HG03439 (cell line): ENCODE measurements around the gene OMG.
"Not testable (repeated sequence)": the region's sequence is repeated elsewhere in the genome, so short reads cannot be mapped to it uniquely, and the experiment has no call there.

ENCODE experiments used
- ATAC-seq: cut with Tn5 transposase; IDR thresholded peaks from one replicate; pipeline ENCODE4 v1.9.1; 2021; ENCODE audit warnings: mild to moderate bottlenecking, moderate library complexity; ENCODE audit not compliant: unreplicated experiment

Gene OMG

GRCh38 chr17:31266042-31266441, 31.0 kb downstream of the OMG start:
- no peak for ATAC-seq

DNA sequence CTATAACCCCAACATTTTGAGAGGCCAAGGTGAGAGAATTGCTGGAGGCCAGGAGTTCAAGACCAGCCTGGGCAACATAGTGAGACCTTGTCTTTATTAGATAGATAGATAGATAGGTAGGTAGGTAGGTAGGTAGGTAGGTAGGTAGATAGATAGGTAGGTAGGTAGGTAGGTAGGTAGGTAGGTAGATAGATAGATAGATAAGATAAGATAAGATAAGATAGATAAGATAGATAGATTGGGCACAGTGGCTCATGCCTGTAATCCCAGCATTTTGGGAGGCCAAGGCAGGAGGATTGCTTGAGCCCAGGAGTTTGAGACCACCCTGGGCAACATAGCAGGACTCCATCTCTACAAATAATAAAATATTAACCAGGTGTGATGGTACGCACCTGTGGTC, 34.1 kb downstream of the OMG start:
- ATAC-seq = not testable (repeated sequence)

DNA sequence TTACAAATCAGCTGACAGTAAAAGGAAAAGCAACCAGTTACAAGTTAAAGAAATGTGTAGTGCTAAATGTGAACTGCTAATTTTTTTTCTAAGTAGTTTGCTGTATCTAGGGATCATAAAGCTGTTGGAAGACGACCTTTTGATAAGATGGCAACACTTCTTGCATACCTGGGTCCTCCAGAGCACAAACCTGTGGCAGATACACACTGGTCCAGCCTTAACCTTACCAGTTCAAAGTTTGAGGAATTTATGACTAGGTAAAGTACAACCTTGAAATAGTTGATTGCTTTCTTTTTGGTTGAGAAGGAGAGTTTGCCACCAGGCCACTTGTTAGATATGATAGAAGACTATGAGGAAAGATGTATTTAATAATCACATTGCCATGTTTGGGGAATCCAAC, 35.4 kb downstream of the OMG start:
- no peak for ATAC-seq

GRCh38 chr17:31260151-31260550, 36.9 kb downstream of the OMG start:
- ATAC-seq = no peak

DNA sequence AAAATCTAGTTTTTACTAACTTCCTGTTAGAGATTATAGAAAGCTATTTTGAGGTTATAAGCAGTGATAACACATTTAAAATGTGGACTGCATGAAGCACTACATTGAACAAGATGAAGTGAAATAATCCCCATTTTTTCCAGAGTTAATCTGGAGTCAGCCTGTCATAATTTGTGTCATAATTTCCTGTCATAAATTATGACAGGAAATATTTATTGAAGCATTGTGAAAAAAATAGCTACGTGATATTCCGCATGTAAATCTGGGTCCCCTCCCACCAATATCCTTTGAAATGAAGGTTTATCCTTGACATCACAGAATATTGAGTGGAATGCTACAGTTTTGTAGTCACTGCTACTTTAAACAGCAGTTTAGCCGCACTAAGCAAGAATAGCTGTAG, 40.1 kb downstream of the OMG start:
- ATAC-seq = no peak

GRCh38 chr17:31254654-31255053, 42.4 kb downstream of the OMG start:
- no peak for ATAC-seq

- no peak for ATAC-seq
Observed at GRCh38 chr17:31252741-31253140, 44.3 kb downstream of the OMG start.

DNA sequence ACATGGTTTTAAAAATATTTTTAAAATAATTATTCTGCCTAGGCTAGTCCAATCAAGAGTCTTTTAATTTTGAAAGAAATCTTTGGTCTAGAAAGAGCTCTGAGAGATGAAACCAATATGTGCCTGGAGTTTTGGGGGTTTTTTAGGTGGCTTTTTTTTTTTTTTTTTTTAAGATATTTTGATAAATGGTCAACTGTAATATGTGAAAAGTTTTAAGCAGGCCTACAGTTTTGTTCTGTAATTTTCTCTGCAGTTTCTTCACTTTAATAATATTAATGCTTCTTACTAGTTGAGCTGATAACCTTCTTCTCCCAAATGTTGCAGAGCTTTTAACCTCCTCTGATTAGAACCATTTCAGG, 45.1 kb downstream of the OMG start:
- no peak for ATAC-seq

GRCh38 chr17:31251105-31251969, 45.7 kb downstream of the OMG start:
- ATAC-seq = no peak

- ATAC-seq = no peak
Observed at GRCh38 chr17:31250229-31250628, 46.8 kb downstream of the OMG start.

DNA sequence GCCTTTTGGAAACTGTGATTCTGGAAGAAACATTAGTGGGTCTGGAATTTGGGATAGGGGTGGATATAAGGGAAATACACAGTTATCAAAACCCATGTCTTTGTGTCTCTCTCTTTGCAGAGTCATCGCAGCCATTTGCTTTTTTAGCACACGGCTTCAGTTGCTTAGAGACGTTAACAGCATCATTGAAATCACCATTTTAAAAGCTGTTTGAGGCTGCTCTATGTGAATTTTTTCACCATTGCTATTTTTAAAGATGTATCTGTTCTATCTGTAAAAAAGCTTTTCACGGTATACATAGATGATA, 47.3 kb downstream of the OMG start:
- ATAC-seq = no peak

DNA sequence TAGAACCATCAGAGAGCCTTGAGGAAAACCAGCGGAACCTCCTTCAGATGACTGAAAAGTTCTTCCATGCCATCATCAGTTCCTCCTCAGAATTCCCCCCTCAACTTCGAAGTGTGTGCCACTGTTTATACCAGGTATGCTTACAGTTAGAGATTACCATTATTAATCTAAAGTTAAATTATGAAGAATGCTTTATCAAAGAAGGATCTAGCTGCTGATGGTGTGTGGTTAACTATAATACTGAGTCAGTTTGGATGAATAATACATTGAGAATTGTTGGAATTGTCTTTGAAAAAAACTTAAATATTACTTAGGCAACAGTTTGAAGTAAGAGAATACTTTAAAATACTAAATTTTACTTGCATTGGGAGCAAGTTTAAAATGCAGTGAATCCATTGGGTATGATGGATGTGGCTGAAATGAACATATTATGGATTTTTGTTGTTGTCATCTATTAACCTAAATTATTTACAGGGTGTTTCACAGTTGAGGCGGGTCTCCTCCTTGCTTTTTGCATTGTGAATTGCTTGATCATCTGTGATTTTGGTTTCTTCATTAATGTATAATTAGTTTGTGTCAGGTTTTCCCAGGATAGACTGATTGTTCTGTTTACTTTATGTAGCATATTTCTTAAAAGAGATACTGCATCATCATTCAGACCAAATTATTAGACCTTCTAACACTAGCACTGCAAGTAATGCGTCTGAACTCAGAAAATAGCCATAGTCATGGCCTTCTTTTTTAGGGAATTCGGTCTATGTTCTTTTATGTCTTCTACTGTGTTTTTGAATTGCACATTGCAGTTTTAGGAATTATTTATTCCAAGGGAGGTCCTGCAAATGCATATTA, 47.8 kb downstream of the OMG start:
- no peak for ATAC-seq
